Fibroblast of the aortic adventitia (primary cell): ENCODE data around the gene CSNK1A1. TPM values are rescaled to one million over a fixed set of nuclear protein-coding genes. Genes with fewer than 3 reads are reported as not detected.

Experiments used
- DNase-seq: peaks from one replicate; pipeline ENCODE4 v3.0.0-alpha.2; 2010; ENCODE audit warnings: low read depth
- H3K4me3 ChIP-seq: 2 replicates; pipeline ENCODE4 v1.5.1; 2011; ENCODE audit warnings: low read depth, mild to moderate bottlenecking, control low read depth, low read length, moderate library complexity
- CTCF ChIP-seq: IDR thresholded peaks from 2 replicates; pipeline ENCODE4 v1.5.1; 2011; ENCODE audit warnings: mild to moderate bottlenecking, low read length, control low read depth, inconsistent platforms; ENCODE audit not compliant: insufficient read depth
- total RNA-seq: library from RNA; depleted of rRNA; stranded (reverse); fragments of >200 nt; gene quantifications from 2 replicates; pipeline ENCODE4 v1.2.3, GENCODE V29; 2012; ENCODE audit warnings: low replicate concordance

CSNK1A1 gene
- total RNA-seq, 1 donor, result 394 TPM

GRCh38 chr5:149453618-149454415, 97.4 kb downstream of the CSNK1A1 start:
- H3K4me3 ChIP-seq, result no peak overlapping the region
- no peak for DNase-seq
- TF ChIP-seq CTCF, result no peak

- peak; percentile 92 for DNase-seq
- no peak overlapping the region for H3K4me3 ChIP-seq
- peak; percentile 26 for TF ChIP-seq CTCF
These were observed 98.3 kb downstream of the CSNK1A1 start for GRCh38 chr5:149452665-149453617.

- TF ChIP-seq CTCF, result no peak
- H3K4me3 ChIP-seq, result no peak overlapping the region
- peak; percentile 83 for DNase-seq
These were observed 99.1 kb downstream of the CSNK1A1 start for GRCh38 chr5:149452007-149452664.

- DNase-seq, result peak; percentile 89
- no peak overlapping the region for H3K4me3 ChIP-seq
- TF ChIP-seq CTCF, result no peak
These were observed 101.0 kb downstream of the CSNK1A1 start for GRCh38 chr5:149450199-149450598.

GRCh38 chr5:149448831-149449714, 102.2 kb downstream of the CSNK1A1 start:
- TF ChIP-seq CTCF, result peak; percentile 54
- H3K4me3 ChIP-seq, result no peak overlapping the region
- DNase-seq, result peak; percentile 57

- TF ChIP-seq CTCF, result no peak
- H3K4me3 ChIP-seq, result no peak overlapping the region
- no peak for DNase-seq
These were observed 102.8 kb downstream of the CSNK1A1 start for GRCh38 chr5:149448431-149448830.
